MM.1S (cell line): Measurements from ENCODE around the gene ACTN4.

Source experiments
- EZH2 ChIP-seq: fragments of 300-600 bp; sonication (generic); optimal IDR thresholded peaks from 2 replicates; pipeline ENCODE3; 2017; ENCODE audit warnings: low read depth, mild to moderate bottlenecking, antibody characterized with exemption, low read length, mixed read lengths
- EZH2phosphoT487 ChIP-seq: fragments of 300-600 bp; sonication (generic); IDR thresholded peaks from 2 replicates; pipeline ENCODE4 v1.6.1; 2018; ENCODE audit warnings: antibody characterized with exemption, low read length
- TF ChIP-seq, protein P1 (sequence below): fragments of 300-600 bp; sonication (generic); IDR thresholded peaks from 2 replicates; pipeline ENCODE4 v1.5.1; 2016; ENCODE audit warnings: antibody characterized with exemption, low read length, mixed read lengths

DNA sequence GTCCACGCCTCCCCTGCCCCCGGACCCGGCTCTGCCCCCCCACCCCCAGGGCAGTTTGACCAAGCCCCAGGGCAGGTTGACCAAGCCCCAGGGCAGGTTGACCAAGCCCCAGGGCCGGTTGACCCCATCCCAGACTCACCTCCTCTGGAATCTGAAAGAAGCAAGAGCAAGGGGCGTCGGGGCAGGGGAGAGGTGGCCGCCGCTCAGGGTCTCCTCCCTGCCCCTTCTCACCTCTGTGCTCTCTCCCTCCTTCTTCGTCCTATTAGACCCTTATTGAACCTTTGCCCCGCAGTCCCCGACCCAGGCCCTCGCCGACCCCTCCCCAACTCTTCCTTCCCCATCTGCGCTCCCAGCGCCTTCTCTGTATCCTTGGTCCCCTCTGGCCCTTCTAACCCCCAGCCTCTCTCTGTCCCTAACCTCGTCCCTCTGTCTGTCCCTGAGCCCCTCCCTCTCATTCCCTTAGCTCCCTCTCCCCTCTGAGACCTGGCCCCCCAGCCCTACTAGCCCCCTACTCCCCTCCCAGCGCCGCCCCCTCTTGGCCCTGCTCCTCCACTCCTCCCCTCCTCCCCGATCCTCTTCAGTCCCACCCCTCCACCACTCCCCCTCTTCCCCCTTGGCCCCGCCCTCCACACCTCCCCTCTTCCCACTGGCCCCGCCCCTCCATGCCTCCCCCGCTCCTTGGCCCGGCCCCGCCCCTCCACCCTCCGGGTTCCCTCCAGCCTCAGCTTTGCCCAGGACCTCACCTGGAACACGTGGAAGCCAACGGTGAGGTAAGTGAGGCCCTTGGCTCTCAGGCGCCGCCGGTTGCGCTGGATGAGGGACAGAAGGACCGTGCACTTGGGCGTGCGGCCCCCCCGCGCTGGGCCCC lies 89.2 kb downstream of the ACTN4 start:
- TF ChIP-seq, protein P1, sequence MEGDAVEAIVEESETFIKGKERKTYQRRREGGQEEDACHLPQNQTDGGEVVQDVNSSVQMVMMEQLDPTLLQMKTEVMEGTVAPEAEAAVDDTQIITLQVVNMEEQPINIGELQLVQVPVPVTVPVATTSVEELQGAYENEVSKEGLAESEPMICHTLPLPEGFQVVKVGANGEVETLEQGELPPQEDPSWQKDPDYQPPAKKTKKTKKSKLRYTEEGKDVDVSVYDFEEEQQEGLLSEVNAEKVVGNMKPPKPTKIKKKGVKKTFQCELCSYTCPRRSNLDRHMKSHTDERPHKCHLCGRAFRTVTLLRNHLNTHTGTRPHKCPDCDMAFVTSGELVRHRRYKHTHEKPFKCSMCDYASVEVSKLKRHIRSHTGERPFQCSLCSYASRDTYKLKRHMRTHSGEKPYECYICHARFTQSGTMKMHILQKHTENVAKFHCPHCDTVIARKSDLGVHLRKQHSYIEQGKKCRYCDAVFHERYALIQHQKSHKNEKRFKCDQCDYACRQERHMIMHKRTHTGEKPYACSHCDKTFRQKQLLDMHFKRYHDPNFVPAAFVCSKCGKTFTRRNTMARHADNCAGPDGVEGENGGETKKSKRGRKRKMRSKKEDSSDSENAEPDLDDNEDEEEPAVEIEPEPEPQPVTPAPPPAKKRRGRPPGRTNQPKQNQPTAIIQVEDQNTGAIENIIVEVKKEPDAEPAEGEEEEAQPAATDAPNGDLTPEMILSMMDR: no peak
- TF ChIP-seq EZH2: no peak
- TF ChIP-seq EZH2phosphoT487: no peak
